Skeletal muscle tissue (tissue), 4 donors: Measurements from ENCODE around the gene ASB13. TPM values are rescaled to one million over a fixed set of nuclear protein-coding genes. Genes with fewer than 3 reads are reported as not detected.

Experiments used
- H3K27ac ChIP-seq: one replicate; pipeline ENCODE4 v1.7.0; 2013; ENCODE audit warnings: mild to moderate bottlenecking, low read depth, low read length, inconsistent platforms
- H3K27me3 ChIP-seq, 3 donors: one replicate each; pipeline ENCODE4 v1.7.0; 2013; ENCODE audit warnings: low read length in 3 of 3; ENCODE audit not compliant: control insufficient read depth in 3 of 3, insufficient read depth in 3 of 3
- H3K36me3 ChIP-seq, 3 donors: one replicate each; pipeline ENCODE4 v1.7.0; 2013; ENCODE audit warnings: low read length in 3 of 3; ENCODE audit not compliant: control insufficient read depth in 3 of 3, insufficient read depth in 3 of 3
- H3K4me1 ChIP-seq, 3 donors: one replicate each; pipeline ENCODE4 v1.7.0; 2013; ENCODE audit warnings: low read length in 3 of 3, mild to moderate bottlenecking in 3 of 3; ENCODE audit not compliant: control insufficient read depth in 3 of 3, insufficient read depth in 3 of 3
- H3K4me3 ChIP-seq, 3 donors: one replicate each; pipeline ENCODE4 v1.7.0; 2013; ENCODE audit warnings: low read length in 3 of 3
- H3K9ac ChIP-seq, 3 donors: one replicate each; pipeline ENCODE4 v1.7.0; 2013; ENCODE audit warnings: low read length in 3 of 3, mild to moderate bottlenecking in 3 of 3, moderate library complexity in 2 of 3, low read depth in 1 of 3
- H3K9me3 ChIP-seq, 3 donors: one replicate each; pipeline ENCODE4 v1.7.0; 2013; ENCODE audit warnings: low read length in 3 of 3; ENCODE audit not compliant: control insufficient read depth in 3 of 3
- total RNA-seq: library from RNA; depleted of rRNA; stranded (reverse); fragments of >200 nt; gene quantifications from one replicate; pipeline ENCODE4 v1.2.3, GENCODE V29; 2014
- donor health status: Osteomylitis.

ASB13 gene, protein sequence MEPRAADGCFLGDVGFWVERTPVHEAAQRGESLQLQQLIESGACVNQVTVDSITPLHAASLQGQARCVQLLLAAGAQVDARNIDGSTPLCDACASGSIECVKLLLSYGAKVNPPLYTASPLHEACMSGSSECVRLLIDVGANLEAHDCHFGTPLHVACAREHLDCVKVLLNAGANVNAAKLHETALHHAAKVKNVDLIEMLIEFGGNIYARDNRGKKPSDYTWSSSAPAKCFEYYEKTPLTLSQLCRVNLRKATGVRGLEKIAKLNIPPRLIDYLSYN
- 10.4 TPM for total RNA-seq

DNA sequence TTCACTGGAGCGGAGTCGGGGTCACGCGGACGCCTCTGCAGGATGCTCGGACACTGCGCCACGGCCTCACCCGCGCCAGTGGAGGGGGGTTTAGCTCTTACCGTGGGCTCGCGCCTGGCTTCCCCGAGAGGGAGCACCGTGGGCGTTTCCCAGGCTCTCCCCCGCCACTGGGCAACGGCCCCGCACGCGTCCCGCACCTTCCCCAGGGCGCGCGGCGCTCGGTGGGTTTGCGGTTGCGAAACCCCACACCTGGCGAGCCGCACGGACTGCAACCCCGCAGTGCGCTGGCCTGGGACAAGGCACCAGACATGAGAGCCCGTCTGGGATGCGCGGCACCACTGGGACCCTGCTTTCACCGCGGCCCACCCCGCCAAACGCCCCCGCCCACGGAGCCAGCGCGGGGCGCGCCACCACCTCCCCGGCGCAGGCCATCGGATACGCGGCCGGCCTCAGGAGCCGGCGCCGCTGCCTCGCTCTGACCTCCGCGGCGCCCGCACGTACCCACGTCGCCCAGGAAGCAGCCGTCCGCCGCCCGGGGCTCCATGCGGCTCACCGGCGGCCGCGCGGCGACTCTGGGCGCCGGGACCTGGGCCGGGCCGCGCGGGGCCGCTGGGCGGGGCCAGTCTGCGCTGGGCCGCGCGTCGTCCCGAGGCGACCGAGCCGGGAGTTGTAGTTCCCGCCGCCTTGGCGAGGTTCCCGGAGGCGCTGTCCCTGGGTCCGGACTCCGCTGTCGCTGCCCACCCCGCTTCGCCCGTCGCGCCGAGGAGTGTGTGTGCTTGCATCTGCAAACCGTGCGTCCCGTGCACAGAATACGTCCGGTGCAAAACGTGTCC, at the start of gene ASB13:
Gene ASB13 (minus strand): TSS at position 588 of the 833 bp plus-strand sequence. CDS start 44 bp downstream, at position 544.
- peak within 1 kb of the TSS; percentile 56 for H3K27ac ChIP-seq
- H3K9me3 ChIP-seq: no peaks in the 10 kb centered on the region
- peak within 1 kb of the TSS; percentile 72 to 83 (median 72) for H3K9ac ChIP-seq

DNA sequence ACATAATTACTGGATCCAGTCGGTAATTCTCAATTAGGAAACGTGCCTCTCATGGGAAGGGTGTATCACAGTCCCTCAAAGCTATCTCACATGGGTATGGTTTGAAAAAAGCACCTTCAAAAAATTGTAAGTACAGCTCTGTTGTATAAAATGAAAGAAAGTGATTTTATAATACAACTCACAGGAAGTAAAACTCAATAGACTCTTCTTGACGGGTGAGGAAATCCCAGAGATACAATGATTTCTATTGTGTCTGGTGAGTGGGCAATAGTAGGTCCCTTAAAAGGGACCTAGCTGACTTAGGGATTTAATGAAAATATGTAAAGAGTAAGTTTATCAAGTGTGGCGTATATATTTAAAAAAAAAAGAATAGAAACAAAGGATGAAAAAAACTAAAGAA, 45.2 kb upstream of the ASB13 start:
- Histone ChIP-seq H3K36me3 (no peaks in the 10 kb centered on the region), H3K4me3 (no peak overlapping the region), H3K27ac (no peak overlapping the region), H3K4me1 (no peaks in the 10 kb centered on the region), H3K9ac (no peak overlapping the region), H3K27me3 (no peaks in the 10 kb centered on the region), H3K9me3 (no peaks in the 10 kb centered on the region)

More for the DNA sequence above, at the start of gene ASB13:
- H3K4me1 ChIP-seq: peaks cover 10 to 18% (median 17%) of the 10 kb centered on the region in 3 donors
- H3K4me3 ChIP-seq: peak within 1 kb of the TSS; percentile 87 to 93 (median 90)
- H3K36me3 ChIP-seq: no peaks in the 10 kb centered on the region
- H3K27me3 ChIP-seq: no peaks in the 10 kb centered on the region

DNA sequence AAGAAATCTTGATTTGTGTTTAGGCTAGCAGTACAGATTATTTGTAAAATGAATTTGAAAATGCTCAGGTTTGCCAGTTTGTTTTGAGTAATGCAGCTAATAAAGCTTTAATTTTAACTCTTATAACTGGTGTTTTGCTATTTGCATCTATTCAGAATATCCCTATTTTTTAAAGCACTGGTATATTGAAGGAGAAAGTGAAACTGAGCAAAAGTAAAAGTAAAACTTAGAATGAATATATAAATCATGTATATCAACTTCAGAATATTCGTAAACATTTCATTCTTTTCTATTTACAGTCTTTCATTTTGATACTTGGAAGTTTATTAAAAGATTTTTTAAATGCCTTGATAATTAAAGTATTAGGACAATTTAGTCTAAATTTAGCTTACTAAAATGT, 44.5 kb upstream of the ASB13 start:
- Histone ChIP-seq H3K9me3 (no peaks in the 10 kb centered on the region), H3K27ac (no peak overlapping the region), H3K27me3 (no peaks in the 10 kb centered on the region), H3K4me1 (no peaks in the 10 kb centered on the region), H3K4me3 (no peak overlapping the region), H3K9ac (no peak overlapping the region), H3K36me3 (no peaks in the 10 kb centered on the region)

DNA sequence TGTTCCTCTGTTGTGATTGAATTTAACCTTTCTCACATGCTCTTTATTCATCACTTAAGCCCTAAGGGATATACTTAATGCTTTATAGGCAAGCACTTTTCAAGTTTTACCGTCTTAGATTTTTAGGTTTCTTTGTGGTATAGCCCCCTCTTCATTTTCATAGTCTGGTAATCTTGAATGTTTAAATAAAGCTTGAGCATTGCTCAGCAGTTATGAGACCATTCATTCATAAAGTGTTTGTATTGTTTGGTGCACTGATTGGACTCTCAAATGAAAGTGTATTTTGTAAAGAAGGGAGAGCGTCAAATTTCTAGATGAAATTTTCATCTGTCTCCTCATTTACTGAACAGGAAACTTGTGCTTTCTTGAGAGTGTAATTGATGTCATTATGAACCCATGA, 43.5 kb upstream of the ASB13 start:
- Histone ChIP-seq H3K4me3 (no peak overlapping the region), H3K27ac (no peak overlapping the region)

DNA sequence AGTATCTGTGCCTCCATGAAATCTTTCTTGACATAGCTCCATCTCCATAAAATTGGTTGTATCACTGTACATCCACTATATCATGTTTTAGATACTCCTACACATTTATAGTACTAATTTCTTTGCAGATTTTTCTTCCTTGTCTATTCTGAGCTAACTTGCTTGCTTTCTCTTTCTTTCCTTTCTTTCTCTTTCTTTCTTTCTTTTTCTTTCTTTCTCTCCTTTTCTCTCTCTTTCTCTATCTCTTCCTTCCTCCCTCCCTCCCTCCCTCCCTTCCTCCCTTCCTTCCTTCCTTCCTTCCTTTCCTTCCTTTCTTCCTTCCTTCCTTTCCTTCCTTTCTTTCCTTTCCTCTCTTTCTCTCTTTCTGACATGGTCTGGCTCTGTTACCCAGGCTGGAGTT, 42.0 kb upstream of the ASB13 start:
- no peaks in the 10 kb centered on the region for H3K27me3 ChIP-seq
- no peak overlapping the region for H3K4me3 ChIP-seq
- H3K36me3 ChIP-seq: no peaks in the 10 kb centered on the region
- H3K27ac ChIP-seq: no peak overlapping the region
- no peak overlapping the region for H3K9ac ChIP-seq
- no peaks in the 10 kb centered on the region for H3K9me3 ChIP-seq
- H3K4me1 ChIP-seq: no peaks in the 10 kb centered on the region

More for the DNA sequence above, 43.5 kb upstream of the ASB13 start:
- Histone ChIP-seq H3K4me1 (no peaks in the 10 kb centered on the region), H3K9me3 (no peaks in the 10 kb centered on the region), H3K9ac (no peak overlapping the region), H3K36me3 (no peaks in the 10 kb centered on the region), H3K27me3 (no peaks in the 10 kb centered on the region)

DNA sequence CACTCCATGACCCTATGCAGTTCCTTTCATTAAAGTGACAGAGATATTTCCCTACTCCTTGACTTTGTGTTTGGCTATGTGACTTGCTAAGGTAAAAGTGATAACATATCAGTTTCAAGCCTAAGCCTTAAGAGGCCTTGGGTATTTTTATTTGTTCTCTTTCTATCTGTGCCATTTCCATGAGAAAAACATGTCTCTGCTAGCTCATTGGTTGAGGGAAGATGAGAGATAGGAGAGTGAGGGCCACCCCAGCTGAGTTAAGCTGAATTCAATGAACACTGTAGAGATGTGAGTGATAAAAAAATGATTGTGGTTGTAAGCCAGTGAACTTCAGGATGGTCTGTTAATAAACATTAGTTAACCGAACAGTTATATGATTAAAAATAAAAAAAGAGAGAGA, 31.7 kb upstream of the ASB13 start:
- no peak overlapping the region for H3K9ac ChIP-seq
- no peaks in the 10 kb centered on the region for H3K9me3 ChIP-seq
- H3K4me3 ChIP-seq: no peak overlapping the region
- peaks cover 1 to 5% (median 3%) of the 10 kb centered on the region in 3 donors for H3K4me1 ChIP-seq
- H3K27me3 ChIP-seq: no peaks in the 10 kb centered on the region
- H3K27ac ChIP-seq: no peak overlapping the region
- no peaks in the 10 kb centered on the region for H3K36me3 ChIP-seq

DNA sequence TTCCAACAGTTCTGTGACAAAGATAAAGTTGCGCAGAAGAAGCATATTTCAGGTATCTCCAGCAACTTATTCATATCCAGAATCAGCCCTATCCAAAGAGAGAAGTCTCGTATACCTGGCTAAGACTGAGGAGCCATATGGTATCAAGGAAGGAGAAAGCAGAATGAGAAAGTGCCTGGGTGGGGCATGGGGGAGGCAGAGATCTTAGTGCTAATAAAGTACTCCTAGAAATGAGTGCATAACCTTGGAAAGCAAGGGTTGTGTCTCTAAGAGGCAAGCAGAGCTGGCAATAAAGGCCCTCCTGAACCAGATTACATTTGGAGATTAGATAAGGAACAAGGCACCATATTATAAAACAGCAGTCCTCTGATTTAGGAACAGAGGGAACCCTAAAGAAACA, 30.9 kb upstream of the ASB13 start:
- Histone ChIP-seq H3K27me3 (no peaks in the 10 kb centered on the region), H3K9ac (no peak overlapping the region), H3K27ac (no peak overlapping the region), H3K4me1 (peaks cover 3 to 6% (median 6%) of the 10 kb centered on the region in 3 donors), H3K4me3 (no peak overlapping the region), H3K9me3 (no peaks in the 10 kb centered on the region), H3K36me3 (no peaks in the 10 kb centered on the region)

DNA sequence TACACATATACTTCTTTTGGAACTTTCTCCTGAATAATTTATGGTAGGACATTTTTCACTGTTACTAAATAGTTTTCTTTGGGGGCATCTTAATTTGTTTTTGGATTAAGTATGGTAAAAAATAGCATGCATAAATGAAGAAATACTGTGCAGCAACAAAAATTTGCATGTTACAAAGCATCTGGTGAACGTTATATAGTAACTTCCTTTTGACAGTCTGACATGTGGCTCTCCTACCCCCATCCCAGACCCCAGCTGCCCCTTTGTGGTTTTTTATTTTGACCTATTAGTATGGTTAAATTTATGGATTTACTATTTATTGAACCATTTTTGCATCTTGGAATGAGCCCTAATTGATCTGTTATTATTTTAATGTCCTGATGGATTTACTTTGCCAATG, 28.2 kb upstream of the ASB13 start:
- H3K27me3 ChIP-seq: no peaks in the 10 kb centered on the region
- H3K4me3 ChIP-seq: no peak overlapping the region
- H3K4me1 ChIP-seq: peaks cover 3 to 12% (median 9%) of the 10 kb centered on the region in 3 donors
- H3K27ac ChIP-seq: no peak overlapping the region
- no peaks in the 10 kb centered on the region for H3K36me3 ChIP-seq
- no peak overlapping the region for H3K9ac ChIP-seq
- no peaks in the 10 kb centered on the region for H3K9me3 ChIP-seq

DNA sequence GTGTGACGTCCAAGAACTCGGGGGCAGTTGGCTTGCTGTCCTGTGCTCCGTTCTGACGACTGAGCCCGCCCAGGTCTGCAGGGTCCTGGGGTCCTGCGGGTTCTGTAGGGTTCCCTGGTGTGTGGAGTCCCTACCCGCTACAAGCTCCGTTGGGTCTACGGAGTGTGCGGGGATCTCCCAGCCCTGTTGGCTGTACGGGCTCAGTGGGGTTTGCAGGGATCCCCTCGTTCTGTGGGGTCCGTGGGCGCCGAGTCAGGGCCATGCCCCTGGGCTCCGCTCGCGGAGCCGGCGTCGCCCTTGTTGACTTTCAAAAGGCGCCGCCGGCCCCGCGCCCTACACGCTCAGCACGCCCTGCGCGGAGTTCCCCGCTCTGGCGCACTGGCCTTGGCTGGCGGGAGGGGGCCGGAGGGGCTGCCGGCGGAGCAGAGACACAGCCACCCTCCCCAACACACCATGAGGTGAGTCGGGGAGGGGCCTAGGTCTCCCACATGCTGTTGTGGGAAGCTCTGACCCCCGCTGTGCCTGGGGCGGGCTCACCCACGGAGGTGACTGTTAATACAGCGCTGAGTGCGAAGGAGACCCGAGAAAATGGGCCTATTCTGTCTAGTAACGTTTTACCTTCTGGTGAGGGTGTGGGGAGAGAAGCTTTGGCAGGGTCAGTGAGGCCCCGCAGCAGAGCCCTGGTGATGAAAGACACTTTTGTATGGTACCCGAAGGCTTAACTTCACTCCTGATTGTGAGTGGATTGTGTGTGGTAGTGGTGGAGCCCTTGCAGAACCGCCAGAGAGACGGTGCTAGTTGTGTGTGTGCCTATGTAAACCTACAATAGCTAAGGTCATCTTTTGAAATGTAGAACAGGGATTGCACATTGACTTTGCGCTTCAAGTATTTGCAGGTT, 26.3 kb upstream of the ASB13 start:
- peak overlapping the region; percentile 49 to 72 (median 61) for H3K4me3 ChIP-seq
- H3K27ac ChIP-seq: no peak overlapping the region
- peak overlapping the region; percentile 47 to 61 (median 51) for H3K9ac ChIP-seq
- H3K27me3 ChIP-seq: no peaks in the 10 kb centered on the region
- no peaks in the 10 kb centered on the region for H3K9me3 ChIP-seq
- H3K4me1 ChIP-seq: peaks cover 2 to 12% (median 9%) of the 10 kb centered on the region in 3 donors
- H3K36me3 ChIP-seq: no peaks in the 10 kb centered on the region
